ENCODE data around the gene ATG9B. TPM values are rescaled to one million over a fixed set of nuclear protein-coding genes. Genes with fewer than 3 reads are reported as not detected.

Gene ATG9B
- total and polyA plus RNA-seq, 9 of the 15 experiments (the other 6 are each of a cell fraction or from before 2014, with no cell fraction given) = 0.29 to 8.0 (median 2.1) TPM

GRCh38 chr7:151028131-151028947 is 4.0 kb upstream of the ATG9B start, which contains the start of gene ABCB8 (continued):
- no peak for TF ChIP-seq TCFL5 (CRISPR knock-in tag; conservative IDR thresholded peaks at IDR 0.05)
- TF ChIP-seq ZBTB8A (IDR thresholded peaks at IDR 0.05; ENCODE audit: partially characterized antibody) = no peak
- TF ChIP-seq THRB (CRISPR knock-in tag; conservative IDR thresholded peaks at IDR 0.05) = no peak
- TF ChIP-seq KHSRP (IDR thresholded peaks at IDR 0.05) = no peak
- peak; percentile 69 for TF ChIP-seq PRDM10 (IDR thresholded peaks at IDR 0.05; ENCODE audit: partially characterized antibody)
- TF ChIP-seq, protein P1, sequence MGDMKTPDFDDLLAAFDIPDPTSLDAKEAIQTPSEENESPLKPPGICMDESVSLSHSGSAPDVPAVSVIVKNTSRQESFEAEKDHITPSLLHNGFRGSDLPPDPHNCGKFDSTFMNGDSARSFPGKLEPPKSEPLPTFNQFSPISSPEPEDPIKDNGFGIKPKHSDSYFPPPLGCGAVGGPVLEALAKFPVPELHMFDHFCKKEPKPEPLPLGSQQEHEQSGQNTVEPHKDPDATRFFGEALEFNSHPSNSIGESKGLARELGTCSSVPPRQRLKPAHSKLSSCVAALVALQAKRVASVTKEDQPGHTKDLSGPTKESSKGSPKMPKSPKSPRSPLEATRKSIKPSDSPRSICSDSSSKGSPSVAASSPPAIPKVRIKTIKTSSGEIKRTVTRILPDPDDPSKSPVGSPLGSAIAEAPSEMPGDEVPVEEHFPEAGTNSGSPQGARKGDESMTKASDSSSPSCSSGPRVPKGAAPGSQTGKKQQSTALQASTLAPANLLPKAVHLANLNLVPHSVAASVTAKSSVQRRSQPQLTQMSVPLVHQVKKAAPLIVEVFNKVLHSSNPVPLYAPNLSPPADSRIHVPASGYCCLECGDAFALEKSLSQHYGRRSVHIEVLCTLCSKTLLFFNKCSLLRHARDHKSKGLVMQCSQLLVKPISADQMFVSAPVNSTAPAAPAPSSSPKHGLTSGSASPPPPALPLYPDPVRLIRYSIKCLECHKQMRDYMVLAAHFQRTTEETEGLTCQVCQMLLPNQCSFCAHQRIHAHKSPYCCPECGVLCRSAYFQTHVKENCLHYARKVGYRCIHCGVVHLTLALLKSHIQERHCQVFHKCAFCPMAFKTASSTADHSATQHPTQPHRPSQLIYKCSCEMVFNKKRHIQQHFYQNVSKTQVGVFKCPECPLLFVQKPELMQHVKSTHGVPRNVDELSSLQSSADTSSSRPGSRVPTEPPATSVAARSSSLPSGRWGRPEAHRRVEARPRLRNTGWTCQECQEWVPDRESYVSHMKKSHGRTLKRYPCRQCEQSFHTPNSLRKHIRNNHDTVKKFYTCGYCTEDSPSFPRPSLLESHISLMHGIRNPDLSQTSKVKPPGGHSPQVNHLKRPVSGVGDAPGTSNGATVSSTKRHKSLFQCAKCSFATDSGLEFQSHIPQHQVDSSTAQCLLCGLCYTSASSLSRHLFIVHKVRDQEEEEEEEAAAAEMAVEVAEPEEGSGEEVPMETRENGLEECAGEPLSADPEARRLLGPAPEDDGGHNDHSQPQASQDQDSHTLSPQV (IDR thresholded peaks at IDR 0.05) = peak; percentile 90
- TF ChIP-seq NR2F6 (CRISPR knock-in tag; IDR thresholded peaks at IDR 0.05) = no peak
- TF ChIP-seq BMI1 (IDR thresholded peaks at IDR 0.05; ENCODE audit: low read length) = peak; percentile 69; the same call in 1 of the 2 replicates
- no peak for TF ChIP-seq FOXA1 (IDR thresholded peaks at IDR 0.05; ENCODE audit: borderline replicate concordance)
- peak; percentile 95 for TF ChIP-seq SIN3A (IDR thresholded peaks at IDR 0.05; ENCODE audit: borderline replicate concordance in 2 of 2, control insufficient read depth in 1 of 2, low read depth in 2 of 2, low read length in 2 of 2)
- TF ChIP-seq, protein P2, sequence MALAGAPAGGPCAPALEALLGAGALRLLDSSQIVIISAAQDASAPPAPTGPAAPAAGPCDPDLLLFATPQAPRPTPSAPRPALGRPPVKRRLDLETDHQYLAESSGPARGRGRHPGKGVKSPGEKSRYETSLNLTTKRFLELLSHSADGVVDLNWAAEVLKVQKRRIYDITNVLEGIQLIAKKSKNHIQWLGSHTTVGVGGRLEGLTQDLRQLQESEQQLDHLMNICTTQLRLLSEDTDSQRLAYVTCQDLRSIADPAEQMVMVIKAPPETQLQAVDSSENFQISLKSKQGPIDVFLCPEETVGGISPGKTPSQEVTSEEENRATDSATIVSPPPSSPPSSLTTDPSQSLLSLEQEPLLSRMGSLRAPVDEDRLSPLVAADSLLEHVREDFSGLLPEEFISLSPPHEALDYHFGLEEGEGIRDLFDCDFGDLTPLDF (CRISPR knock-in tag; IDR thresholded peaks at IDR 0.05) = peak; percentile 79
- no peak for TF ChIP-seq TCF7 (IDR thresholded peaks at IDR 0.05; ENCODE audit: borderline replicate concordance)
- TF ChIP-seq ETV5 (CRISPR knock-in tag; IDR thresholded peaks at IDR 0.05; ENCODE audit: low read depth) = peak; percentile 64; the same call in 1 of the 2 replicates
